Astrocyte (in vitro differentiated cells and primary cell): ENCODE results near the gene THOC2. TPM values are rescaled to one million over a fixed set of nuclear protein-coding genes. Genes with fewer than 3 reads are reported as not detected.

ENCODE experiments used
- DNase-seq: peaks from one replicate; pipeline ENCODE4 v3.0.0-alpha.2; 2010; ENCODE audit warnings: low read depth
- FAIRE-seq: peaks from 2 replicates; lab custom pipeline; 2011; peaks lifted over from hg19 to GRCh38; lab: Jason Lieb, UNC
- H2AFZ ChIP-seq: 2 replicates; pipeline ENCODE4 v1.6.0; 2012; ENCODE audit warnings: low read depth, low read length, inconsistent platforms
- H3K27ac ChIP-seq: 2 replicates; pipeline ENCODE4 v1.5.1; 2011; ENCODE audit warnings: low read depth, low read length, inconsistent platforms
- H3K27me3 ChIP-seq: 2 replicates; pipeline ENCODE4 v1.6.0; 2011; ENCODE audit warnings: low read length, inconsistent platforms; ENCODE audit not compliant: insufficient read depth
- H3K36me3 ChIP-seq: 2 replicates; pipeline ENCODE4 v1.5.1; 2011; ENCODE audit warnings: low read length, inconsistent platforms; ENCODE audit not compliant: insufficient read depth
- H3K4me1 ChIP-seq: 2 replicates; pipeline ENCODE4 v1.5.1; 2011; ENCODE audit warnings: low read length, inconsistent platforms; ENCODE audit not compliant: insufficient read depth
- H3K4me2 ChIP-seq: 2 replicates; pipeline ENCODE4 v1.6.0; 2012; ENCODE audit warnings: low read length, inconsistent platforms
- H3K4me3 ChIP-seq: 2 replicates; pipeline ENCODE4 v1.5.1; 2011; ENCODE audit warnings: low read depth, mild to moderate bottlenecking, low read length, inconsistent platforms; ENCODE audit not compliant: insufficient read depth
- H3K79me2 ChIP-seq: 2 replicates; pipeline ENCODE4 v1.6.0; 2012; ENCODE audit warnings: mild to moderate bottlenecking, low read length, inconsistent platforms; ENCODE audit not compliant: insufficient read depth
- H3K9ac ChIP-seq: 2 replicates; pipeline ENCODE4 v1.6.0; 2012; ENCODE audit warnings: mild to moderate bottlenecking, low read length, inconsistent platforms
- H3K9me3 ChIP-seq: 2 replicates; pipeline ENCODE4 v1.5.1; 2012; ENCODE audit warnings: low read depth, mild to moderate bottlenecking, low read length, inconsistent platforms; ENCODE audit not compliant: insufficient read depth
- H4K20me1 ChIP-seq: 2 replicates; pipeline ENCODE4 v1.6.0; 2012; ENCODE audit warnings: low read length, inconsistent platforms; ENCODE audit not compliant: insufficient read depth
- H3K27ac Mint-ChIP-seq: one replicate; pipeline ENCODE4 v1.8.0; 2021; ENCODE audit warnings: mild to moderate bottlenecking, mixed read lengths; ENCODE audit not compliant: unreplicated experiment
- H3K27me3 Mint-ChIP-seq: one replicate; pipeline ENCODE4 v1.8.0; 2021; ENCODE audit warnings: low read depth, mixed read lengths; ENCODE audit not compliant: unreplicated experiment
- H3K36me3 Mint-ChIP-seq: one replicate; pipeline ENCODE4 v1.8.0; 2021; ENCODE audit warnings: low read depth, mixed read lengths; ENCODE audit not compliant: unreplicated experiment
- H3K4me1 Mint-ChIP-seq: one replicate; pipeline ENCODE4 v1.8.0; 2021; ENCODE audit warnings: low read depth, mixed read lengths; ENCODE audit not compliant: unreplicated experiment
- H3K4me3 Mint-ChIP-seq: one replicate; pipeline ENCODE4 v1.8.0; 2021; ENCODE audit warnings: mild to moderate bottlenecking, moderate library complexity, mixed read lengths; ENCODE audit not compliant: unreplicated experiment
- H3K9me3 Mint-ChIP-seq: one replicate; pipeline ENCODE4 v1.8.0; 2021; ENCODE audit warnings: mild to moderate bottlenecking, mixed read lengths; ENCODE audit not compliant: unreplicated experiment
- CTCF ChIP-seq: IDR thresholded peaks from 2 replicates; pipeline ENCODE4 v1.5.1; 2011; ENCODE audit warnings: low read depth, mild to moderate bottlenecking, inconsistent platforms, low read length, moderate library complexity; ENCODE audit not compliant: insufficient read depth
- EZH2 ChIP-seq: IDR thresholded peaks from 2 replicates; pipeline ENCODE4 v1.6.1; 2012; ENCODE audit warnings: mild to moderate bottlenecking, low read length, inconsistent platforms; ENCODE audit not compliant: insufficient read depth
- total RNA-seq: library from RNA; stranded (reverse); gene quantifications from 2 replicates; pipeline ENCODE4 v1.2.1, GENCODE V29; 2021

The THOC2 gene
- total RNA-seq, 1 donor from 2014 or later = 64.8 TPM

- no peak overlapping the region for H3K4me3 Mint-ChIP-seq
- no peak for DNase-seq
- Histone ChIP-seq H3K4me3 (no peak overlapping the region), H3K36me3 (no peaks in the 10 kb centered on the region), H2AFZ (no peak overlapping the region), H3K79me2 (no peaks in the 10 kb centered on the region), H3K4me2 (no peak overlapping the region), H3K9me3 (no peaks in the 10 kb centered on the region), H3K9ac (no peak overlapping the region), H4K20me1 (no peaks in the 10 kb centered on the region), H3K4me1 (no peaks in the 10 kb centered on the region), H3K27ac (no peak overlapping the region), H3K27me3 (no peaks in the 10 kb centered on the region)
- no peak for TF ChIP-seq EZH2
- no peak for TF ChIP-seq CTCF
- no peaks in the 10 kb centered on the region for H3K27me3 Mint-ChIP-seq
- no peak for FAIRE-seq
- no peaks in the 10 kb centered on the region for H3K4me1 Mint-ChIP-seq
- H3K9me3 Mint-ChIP-seq = no peaks in the 10 kb centered on the region
- no peak overlapping the region for H3K27ac Mint-ChIP-seq
- no peaks in the 10 kb centered on the region for H3K36me3 Mint-ChIP-seq
Observed at GRCh38 chrX:123742440-123742839, 9.6 kb upstream of the THOC2 start.

- FAIRE-seq = no peak
- H4K20me1 ChIP-seq = no peaks in the 10 kb centered on the region
Observed at GRCh38 chrX:123740536-123740935, 7.7 kb upstream of the THOC2 start.

More at GRCh38 chrX:123740536-123740935, 7.7 kb upstream of the THOC2 start:
- H3K9ac ChIP-seq = no peak overlapping the region
- no peak overlapping the region for H3K4me3 Mint-ChIP-seq
- H3K27me3 ChIP-seq = no peaks in the 10 kb centered on the region
- H3K4me2 ChIP-seq = no peak overlapping the region
- TF ChIP-seq CTCF = no peak
- TF ChIP-seq EZH2 = no peak
- H3K4me1 ChIP-seq = peaks cover 4% of the 10 kb centered on the region
- no peaks in the 10 kb centered on the region for H3K79me2 ChIP-seq
- no peak overlapping the region for H3K4me3 ChIP-seq
- H3K36me3 ChIP-seq = no peaks in the 10 kb centered on the region
- H3K27ac ChIP-seq = no peak overlapping the region
- no peaks in the 10 kb centered on the region for H3K9me3 Mint-ChIP-seq
- peaks cover 4% of the 10 kb centered on the region for H3K4me1 Mint-ChIP-seq
- no peak for DNase-seq
- no peak overlapping the region for H2AFZ ChIP-seq
- H3K27me3 Mint-ChIP-seq = no peaks in the 10 kb centered on the region
- no peaks in the 10 kb centered on the region for H3K9me3 ChIP-seq
- H3K36me3 Mint-ChIP-seq = no peaks in the 10 kb centered on the region
- H3K27ac Mint-ChIP-seq = no peak overlapping the region
